Hepatocyte (in vitro differentiated cells): ENCODE results near the gene POLR3B.

Source experiments
- EZH2phosphoT487 ChIP-seq: fragments of 200-600 bp; sonication (generic); IDR thresholded peaks from one replicate; pipeline ENCODE4 v1.6.1; 2018; ENCODE audit warnings: antibody characterized with exemption, mild to moderate bottlenecking, low read depth, moderate library complexity; ENCODE audit not compliant: unreplicated experiment, severe bottlenecking
- TF ChIP-seq, protein P1 (sequence below): fragments of 200-600 bp; sonication (generic); IDR thresholded peaks from 2 replicates; pipeline ENCODE4 v1.5.1; 2016; ENCODE audit warnings: antibody characterized with exemption, mild to moderate bottlenecking; ENCODE audit not compliant: poor library complexity

DNA sequence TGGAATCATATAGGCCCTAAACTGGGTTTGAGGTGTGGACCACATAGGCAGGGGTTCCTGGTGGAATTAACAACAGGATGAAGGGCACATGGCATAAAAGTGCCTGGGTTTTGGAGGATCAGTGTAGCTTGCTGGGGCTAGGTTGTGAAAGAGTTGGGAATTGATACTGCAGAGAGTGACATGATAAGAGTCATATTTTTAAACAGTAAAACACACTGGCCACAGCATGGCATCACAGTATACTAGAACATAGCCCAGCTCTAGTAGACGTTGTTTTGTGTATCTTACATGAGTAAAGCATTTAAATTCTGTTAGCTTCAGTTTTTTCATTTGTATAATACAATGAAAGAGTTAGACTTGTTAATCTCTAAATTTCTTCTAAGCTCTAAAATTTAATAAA, 102.0 kb downstream of the POLR3B start:
- TF ChIP-seq, protein P1, sequence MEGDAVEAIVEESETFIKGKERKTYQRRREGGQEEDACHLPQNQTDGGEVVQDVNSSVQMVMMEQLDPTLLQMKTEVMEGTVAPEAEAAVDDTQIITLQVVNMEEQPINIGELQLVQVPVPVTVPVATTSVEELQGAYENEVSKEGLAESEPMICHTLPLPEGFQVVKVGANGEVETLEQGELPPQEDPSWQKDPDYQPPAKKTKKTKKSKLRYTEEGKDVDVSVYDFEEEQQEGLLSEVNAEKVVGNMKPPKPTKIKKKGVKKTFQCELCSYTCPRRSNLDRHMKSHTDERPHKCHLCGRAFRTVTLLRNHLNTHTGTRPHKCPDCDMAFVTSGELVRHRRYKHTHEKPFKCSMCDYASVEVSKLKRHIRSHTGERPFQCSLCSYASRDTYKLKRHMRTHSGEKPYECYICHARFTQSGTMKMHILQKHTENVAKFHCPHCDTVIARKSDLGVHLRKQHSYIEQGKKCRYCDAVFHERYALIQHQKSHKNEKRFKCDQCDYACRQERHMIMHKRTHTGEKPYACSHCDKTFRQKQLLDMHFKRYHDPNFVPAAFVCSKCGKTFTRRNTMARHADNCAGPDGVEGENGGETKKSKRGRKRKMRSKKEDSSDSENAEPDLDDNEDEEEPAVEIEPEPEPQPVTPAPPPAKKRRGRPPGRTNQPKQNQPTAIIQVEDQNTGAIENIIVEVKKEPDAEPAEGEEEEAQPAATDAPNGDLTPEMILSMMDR: no peak
- no peak for TF ChIP-seq EZH2phosphoT487
